NCI-H2107 treated with DMSO at 0.1 percent for 48 hours (cell line): Measurements from ENCODE around the gene NAA50.
A peak's percentile ranks its signal among the peaks of the same experiment; 100 is the strongest.

Source experiments
- DNase-seq: peaks from one replicate; lab custom pipeline; 2025; ENCODE audit not compliant: unreplicated experiment; lab: John Stamatoyannopoulos, UW

Gene NAA50

DNA sequence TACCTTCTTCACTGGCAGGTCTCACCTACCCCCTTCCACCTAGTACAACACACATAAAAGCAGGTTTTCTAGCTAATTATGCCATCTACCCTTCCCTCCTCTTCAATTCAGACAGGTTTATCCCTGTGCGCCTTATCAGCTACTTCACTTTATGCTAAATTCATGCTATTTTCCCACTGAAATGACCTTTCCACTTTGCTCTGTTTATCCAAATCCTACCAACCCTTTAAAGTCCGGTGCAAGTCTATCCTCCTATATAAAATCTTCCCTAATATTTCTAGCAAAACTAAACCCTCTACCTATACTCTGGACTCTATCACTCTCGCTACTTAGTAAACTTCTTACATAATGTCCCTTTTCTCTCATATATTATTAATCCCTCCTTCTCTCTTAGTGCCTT, 55.6 kb downstream of the NAA50 start:
- DNase-seq: no peak

DNA sequence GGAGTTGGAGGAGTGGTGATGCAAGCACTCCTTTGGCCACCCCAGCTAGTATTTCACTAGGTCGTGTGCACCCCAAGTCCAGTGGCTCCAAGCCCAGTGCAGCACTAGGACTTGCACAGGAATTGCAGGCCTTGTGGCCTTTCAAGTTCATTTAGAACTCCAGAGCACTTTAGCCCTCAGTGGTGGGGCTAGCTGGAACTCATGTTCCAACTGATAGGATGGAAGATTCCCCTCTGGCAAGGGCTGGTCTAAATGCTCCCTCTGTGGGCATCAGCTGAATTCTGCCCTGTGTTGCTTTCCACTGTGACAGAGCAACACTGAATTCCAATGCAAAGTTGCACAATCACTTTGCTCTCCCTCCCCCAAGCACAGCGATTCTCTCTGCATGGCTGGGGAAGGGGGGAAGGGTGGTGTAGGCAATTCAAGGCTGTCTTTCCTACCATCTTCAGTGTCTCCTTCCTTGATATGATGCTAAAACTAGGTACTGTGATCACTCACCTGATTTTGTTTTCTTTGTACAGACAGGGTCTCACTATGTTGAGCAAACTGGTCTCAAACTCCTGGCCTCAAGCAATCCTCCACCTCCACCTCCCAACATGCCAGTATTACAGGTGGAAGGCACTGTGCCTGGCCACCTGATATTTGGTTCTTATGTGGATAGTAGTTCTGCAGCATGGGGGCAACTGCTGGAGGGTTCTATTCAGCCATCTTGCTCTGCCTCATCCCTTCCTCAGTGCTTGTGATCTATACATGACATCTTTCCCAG, 59.9 kb downstream of the NAA50 start:
- no peak for DNase-seq

DNA sequence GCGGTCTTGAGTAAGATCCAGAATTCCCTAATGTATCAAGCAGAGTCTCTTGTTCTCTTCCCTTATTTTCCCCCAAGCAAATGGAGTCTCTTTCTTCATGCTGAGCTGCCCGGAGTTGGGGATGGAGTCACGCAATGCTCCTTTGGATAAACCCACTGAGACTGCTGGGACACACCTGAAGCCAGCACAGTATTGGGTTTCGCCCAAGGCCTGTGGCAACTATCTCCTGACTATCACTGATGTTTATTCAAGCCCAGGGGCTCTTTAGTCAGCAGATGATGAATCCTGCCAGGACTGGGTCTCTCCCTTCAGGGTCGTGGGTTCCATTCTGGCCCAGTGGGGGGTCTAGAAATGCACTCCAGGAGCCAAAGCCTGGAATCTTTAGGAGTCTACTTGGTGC, 60.9 kb downstream of the NAA50 start:
- DNase-seq: no peak

GRCh38 chr3:113684271-113684819, 61.7 kb downstream of the NAA50 start:
- no peak for DNase-seq

DNA sequence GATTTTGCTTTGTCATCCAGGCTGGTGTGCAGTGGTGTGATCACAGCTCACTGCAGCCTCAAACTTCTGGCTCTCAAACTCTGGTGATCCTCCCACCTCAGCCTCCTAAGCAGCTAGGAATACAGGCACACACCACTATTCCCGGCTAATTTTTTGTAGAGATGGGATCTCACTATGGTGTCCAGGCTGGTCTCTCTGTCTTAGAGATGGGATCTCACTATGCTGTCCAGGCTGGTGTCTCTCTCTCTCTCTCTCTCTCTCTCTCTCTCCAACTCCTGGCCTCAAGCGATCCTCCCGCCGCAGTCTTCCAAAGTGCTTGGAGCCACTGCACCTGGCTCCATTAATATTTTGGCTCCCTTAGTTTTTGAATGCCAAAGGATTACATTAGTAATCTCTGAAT, 67.3 kb downstream of the NAA50 start:
- no peak for DNase-seq

GRCh38 chr3:113677737-113678136, 68.3 kb downstream of the NAA50 start:
- no peak for DNase-seq

DNA sequence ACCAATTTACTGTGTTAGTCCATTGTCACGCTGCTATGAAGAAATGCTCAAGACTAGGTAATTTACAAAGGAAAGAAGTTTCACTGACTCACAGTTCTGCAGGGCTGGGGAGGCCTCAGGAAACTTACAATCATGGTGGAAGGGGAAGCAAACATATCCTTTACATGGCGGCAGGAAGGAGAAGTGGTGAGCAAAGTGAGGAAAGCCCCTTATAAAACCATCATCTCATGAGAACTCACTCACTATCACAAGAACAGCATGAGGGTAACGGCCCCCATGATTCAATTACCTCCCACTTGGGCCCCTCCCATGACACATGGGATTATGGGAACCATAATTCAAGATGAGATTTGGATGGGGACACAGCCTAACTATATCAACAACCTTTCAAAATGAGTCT, 69.8 kb downstream of the NAA50 start:
- DNase-seq: no peak

- peak; percentile 45 for DNase-seq
Observed at GRCh38 chr3:113673593-113673992, 72.5 kb downstream of the NAA50 start.

GRCh38 chr3:113668015-113668414, 78.0 kb downstream of the NAA50 start:
- no peak for DNase-seq
